ENCODE results near the gene MYOZ1.

Gene MYOZ1

GRCh38 chr10:73655990-73656298, 14.7 kb upstream of the MYOZ1 start, which contains the start of gene SYNPO2L:
TSS of gene SYNPO2L (minus strand) at chr10:73656029. CDS start at chr10:73655922, 107 bp downstream.
- CTCF ChIA-PET: interaction anchor here (0.6 kb wide), 1 partner anchor 8 kb away, joined by 4 read pairs; no protein-coding TSS in a partner anchor
- TF ChIP-seq CTCF (conservative IDR thresholded peaks at IDR 0.05; ENCODE audit: low read depth): no peak
- no peak within 1 kb of the TSS for H3K27ac ChIP-seq
- DNase-seq (ENCODE audit: low spot score): no peak
- POLR2A ChIA-PET (ENCODE audit: low non-redundant PET): interaction anchor here (0.5 kb wide), 1 partner anchor 399 kb away, joined by 8 read pairs; no protein-coding TSS in a partner anchor

GRCh38 chr10:73655257-73655989, 14.1 kb upstream of the MYOZ1 start:
- H3K27ac ChIP-seq: no peak overlapping the region
- no peak for TF ChIP-seq CTCF (conservative IDR thresholded peaks at IDR 0.05; ENCODE audit: low read depth)
- ChIA-PET POLR2A (ENCODE audit: low non-redundant PET) (interaction anchor here (0.5 kb wide), 1 partner anchor 398 kb away, joined by 8 read pairs; no protein-coding TSS in a partner anchor), CTCF (interaction anchor here (0.6 kb wide), 1 partner anchor 7 kb away, joined by 4 read pairs; no protein-coding TSS in a partner anchor)
- DNase-seq (ENCODE audit: low spot score): no peak

GRCh38 chr10:73653701-73654100, 12.4 kb upstream of the MYOZ1 start:
- no peak for DNase-seq (ENCODE audit: low spot score)
- no peak overlapping the region for H3K27ac ChIP-seq
- ChIA-PET CTCF (no interaction called here), POLR2A (ENCODE audit: low non-redundant PET) (no interaction called here)
- no peak for TF ChIP-seq CTCF (conservative IDR thresholded peaks at IDR 0.05; ENCODE audit: low read depth)

GRCh38 chr10:73653195-73653594, 11.9 kb upstream of the MYOZ1 start:
- CTCF ChIA-PET: interaction anchor here (0.6 kb wide), 1 partner anchor 199 kb away, joined by 3 read pairs; no protein-coding TSS in a partner anchor
- POLR2A ChIA-PET (ENCODE audit: low non-redundant PET): no interaction called here
- no peak for DNase-seq (ENCODE audit: low spot score)
- no peak for TF ChIP-seq CTCF (conservative IDR thresholded peaks at IDR 0.05; ENCODE audit: low read depth)
- no peak overlapping the region for H3K27ac ChIP-seq

GRCh38 chr10:73650537-73651331, 9.5 kb upstream of the MYOZ1 start:
- TF ChIP-seq CTCF (conservative IDR thresholded peaks at IDR 0.05; ENCODE audit: low read depth): no peak
- DNase-seq (ENCODE audit: low spot score): no peak
- ChIA-PET POLR2A (ENCODE audit: low non-redundant PET) (no interaction called here), CTCF (interaction anchor here (1.4 kb wide), 1 partner anchor 121 kb away, joined by 5 read pairs; no protein-coding TSS in a partner anchor)
- no peak overlapping the region for H3K27ac ChIP-seq

- ChIA-PET CTCF (interaction anchor here (1.4 kb wide), 1 partner anchor 120 kb away, joined by 5 read pairs; no protein-coding TSS in a partner anchor), POLR2A (ENCODE audit: low non-redundant PET) (interaction anchor here (0.6 kb wide), 1 partner anchor 22 kb away, joined by 3 read pairs; no protein-coding TSS in a partner anchor)
- H3K27ac ChIP-seq: no peak overlapping the region
- no peak for DNase-seq (ENCODE audit: low spot score)
- TF ChIP-seq CTCF (conservative IDR thresholded peaks at IDR 0.05; ENCODE audit: low read depth): no peak
These were observed 8.7 kb upstream of the MYOZ1 start for GRCh38 chr10:73649876-73650536.
